GM12892 (cell line): Measurements from ENCODE around the gene ACADSB.

ENCODE experiments used
- POLR2A ChIP-seq: IDR thresholded peaks from 2 replicates; pipeline ENCODE4 v1.6.1; 2011; ENCODE audit warnings: low read depth, low read length, control low read depth
- POLR2AphosphoS5 ChIP-seq: IDR thresholded peaks from 2 replicates; pipeline ENCODE4 v1.6.1; 2011; ENCODE audit warnings: low read depth, low read length, control low read depth

DNA sequence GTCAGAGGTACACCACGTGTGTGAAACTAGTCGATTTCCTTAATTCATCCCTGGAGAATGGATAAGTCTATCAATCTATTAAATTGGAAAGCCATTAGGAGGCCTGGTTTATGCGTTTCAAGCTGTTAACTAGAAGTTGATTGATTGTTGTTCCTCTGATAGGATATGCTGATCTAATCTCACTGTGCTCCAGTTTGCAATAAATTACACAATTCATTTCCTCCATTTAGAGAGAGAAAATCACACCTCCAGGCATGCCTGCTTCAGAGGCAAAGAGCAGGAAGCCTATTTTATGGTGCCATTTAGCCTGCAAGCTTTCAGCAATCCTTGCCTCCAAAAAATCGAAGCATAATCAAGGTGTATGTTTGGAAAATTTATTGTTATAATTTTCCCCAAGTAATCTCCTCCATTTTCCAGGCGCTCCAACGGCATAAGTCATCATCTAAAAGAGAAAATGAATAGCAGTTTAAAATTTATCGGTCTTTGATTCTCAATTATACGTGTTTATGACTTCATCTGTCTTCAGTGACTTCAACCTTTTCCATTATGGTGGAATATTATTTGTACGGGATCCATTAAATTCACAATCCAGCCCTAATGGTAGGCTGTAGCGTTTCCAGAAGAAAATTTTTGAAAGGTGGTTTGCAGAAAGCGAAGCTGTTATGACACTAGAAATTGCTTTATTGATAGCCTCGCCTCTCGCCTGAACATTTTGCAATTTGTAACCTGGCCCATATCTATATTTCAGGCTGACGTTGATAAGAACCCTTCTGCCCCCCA lies 84.0 kb downstream of the ACADSB start:
- TF ChIP-seq POLR2A (no peak), POLR2AphosphoS5 (no peak)
